HG02852 (cell line): ENCODE results near the gene HOXC4.
"Not testable (repeated sequence)": the region's sequence is repeated elsewhere in the genome, so short reads cannot be mapped to it uniquely, and the experiment has no call there.

Source experiments
- ATAC-seq: cut with Tn5 transposase; IDR thresholded peaks from one replicate; pipeline ENCODE4 v1.9.1; 2021; ENCODE audit warnings: mild to moderate bottlenecking, moderate library complexity; ENCODE audit not compliant: unreplicated experiment

HOXC4 gene

GRCh38 chr12:54053003-54053750 lies 458 bp upstream of the HOXC4 start:
- ATAC-seq: peak; percentile 62

GRCh38 chr12:54054742-54055194 lies 1.1 kb downstream of the HOXC4 start:
- ATAC-seq: no peak

- no peak for ATAC-seq
Measured at GRCh38 chr12:54055552-54055951, 1.9 kb downstream of the HOXC4 start.

- no peak for ATAC-seq
Measured at GRCh38 chr12:54056110-54056509, 2.5 kb downstream of the HOXC4 start.

GRCh38 chr12:54058128-54058768 lies 4.6 kb downstream of the HOXC4 start:
- no peak for ATAC-seq

GRCh38 chr12:54059668-54060067 lies 6.0 kb downstream of the HOXC4 start:
- no peak for ATAC-seq

GRCh38 chr12:54060174-54060974 lies 6.7 kb downstream of the HOXC4 start:
- no peak for ATAC-seq

- ATAC-seq: no peak
Measured at GRCh38 chr12:54060975-54061778, 7.5 kb downstream of the HOXC4 start.

- ATAC-seq: no peak
Measured at GRCh38 chr12:54065677-54066076, 12.0 kb downstream of the HOXC4 start.

GRCh38 chr12:54066408-54066807 lies 12.8 kb downstream of the HOXC4 start:
- no peak for ATAC-seq

GRCh38 chr12:54068418-54069070 lies 14.9 kb downstream of the HOXC4 start:
- no peak for ATAC-seq

GRCh38 chr12:54071942-54072341 lies 18.3 kb downstream of the HOXC4 start:
- no peak for ATAC-seq

GRCh38 chr12:54074308-54074707 lies 20.7 kb downstream of the HOXC4 start:
- no peak for ATAC-seq

GRCh38 chr12:54075409-54075808 lies 21.8 kb downstream of the HOXC4 start:
- ATAC-seq: no peak

- no peak for ATAC-seq
Measured at GRCh38 chr12:54075974-54076373, 22.3 kb downstream of the HOXC4 start.

GRCh38 chr12:54077843-54078242 lies 24.2 kb downstream of the HOXC4 start:
- not testable (repeated sequence) for ATAC-seq

- not testable (repeated sequence) for ATAC-seq
Measured at GRCh38 chr12:54079115-54079514, 25.5 kb downstream of the HOXC4 start.

- not testable (repeated sequence) for ATAC-seq
Measured at GRCh38 chr12:54080008-54080924, 26.6 kb downstream of the HOXC4 start.

GRCh38 chr12:54081053-54081514 lies 27.4 kb downstream of the HOXC4 start:
- not testable (repeated sequence) for ATAC-seq
